ENCODE results near the gene FCRL5. TPM values are rescaled to one million over a fixed set of nuclear protein-coding genes. Genes with fewer than 3 reads are reported as not detected.

The FCRL5 gene
- total RNA-seq, 2 experiments from 2014 or later, result 44.8 to 73.5 TPM

- CTCF ChIA-PET (ENCODE audit: unreplicated experiment), result no interaction called here
- Histone ChIP-seq H3K27ac (ENCODE audit: low read depth, low read length, poor library complexity, severe bottlenecking) (no peak overlapping the region), H3K4me1 (ENCODE audit: insufficient read depth, low read length, poor library complexity, severe bottlenecking) (peaks cover 16% of the 10 kb centered on the region), H2AFZ (ENCODE audit: low read length) (no peak overlapping the region), H3K4me3 (ENCODE audit: low read depth, low read length, poor library complexity, severe bottlenecking) (no peak overlapping the region), H4K20me1 (ENCODE audit: insufficient read depth, low read length) (no peaks in the 10 kb centered on the region), H3K36me3 (ENCODE audit: insufficient read depth, low read length) (no peaks in the 10 kb centered on the region; the same call in 1 of the 2 replicates), H3K4me2 (ENCODE audit: low read length) (no peak overlapping the region), H3K79me2 (ENCODE audit: insufficient read depth, low read depth, low read length) (no peaks in the 10 kb centered on the region), H3K9me3 (ENCODE audit: low read length) (no peaks in the 10 kb centered on the region), H3K9me2 (ENCODE audit: insufficient read depth, low read length) (no peaks in the 10 kb centered on the region)
- intact Hi-C loops (cut with micrococcal nuclease; ENCODE audit: unreplicated experiment), result no loop called here
- DNase-seq (ENCODE audit: low spot score), result no peak
- TF ChIP-seq EZH2phosphoT487 (IDR thresholded peaks at IDR 0.05; ENCODE audit: borderline replicate concordance, low read depth, low read length) (no peak), CTCF (conservative IDR thresholded peaks at IDR 0.05; ENCODE audit: low read length) (no peak)
- BruUV-seq (replicated peaks), result no TSS peak
- POLR2A ChIA-PET, result interaction anchor here (1.1 to 1.2 kb wide), 2 partner anchors 35 to 46 kb away, joined by 3 to 4 read pairs; no protein-coding TSS in a partner anchor
These were observed 33.7 kb upstream of the FCRL5 start for GRCh38 chr1:157585984-157586383.

- Histone ChIP-seq H2AFZ (ENCODE audit: low read length) (no peak overlapping the region), H3K79me2 (ENCODE audit: insufficient read depth, low read depth, low read length) (no peaks in the 10 kb centered on the region), H3K4me3 (ENCODE audit: low read depth, low read length, poor library complexity, severe bottlenecking) (no peak overlapping the region), H3K4me2 (ENCODE audit: low read length) (no peak overlapping the region), H3K4me1 (ENCODE audit: insufficient read depth, low read length, poor library complexity, severe bottlenecking) (peaks cover 28% of the 10 kb centered on the region), H3K9me3 (ENCODE audit: low read length) (no peaks in the 10 kb centered on the region), H3K27ac (ENCODE audit: low read depth, low read length, poor library complexity, severe bottlenecking) (no peak overlapping the region), H4K20me1 (ENCODE audit: insufficient read depth, low read length) (no peaks in the 10 kb centered on the region), H3K9me2 (ENCODE audit: insufficient read depth, low read length) (no peaks in the 10 kb centered on the region), H3K36me3 (ENCODE audit: insufficient read depth, low read length) (no peaks in the 10 kb centered on the region; the same call in 1 of the 2 replicates)
- DNase-seq (ENCODE audit: low spot score), result no peak
- no TSS peak for BruUV-seq (replicated peaks)
- no peak for TF ChIP-seq CTCF (conservative IDR thresholded peaks at IDR 0.05; ENCODE audit: low read length)
- TF ChIP-seq EZH2phosphoT487 (IDR thresholded peaks at IDR 0.05; ENCODE audit: borderline replicate concordance, low read depth, low read length), result no peak
- POLR2A ChIA-PET, result interaction anchor here (0.7 to 1.2 kb wide), 2 partner anchors 14 to 378 kb away, joined by 3 to 4 read pairs; no protein-coding TSS in a partner anchor
- CTCF ChIA-PET (ENCODE audit: unreplicated experiment), result no interaction called here
- intact Hi-C loops (cut with micrococcal nuclease; ENCODE audit: unreplicated experiment), result no loop called here
These were observed 32.2 kb upstream of the FCRL5 start for GRCh38 chr1:157584503-157584902.

GRCh38 chr1:157580828-157581210 is 28.5 kb upstream of the FCRL5 start:
- TF ChIP-seq CTCF (conservative IDR thresholded peaks at IDR 0.05; ENCODE audit: low read length) (no peak), EZH2phosphoT487 (IDR thresholded peaks at IDR 0.05; ENCODE audit: borderline replicate concordance, low read depth, low read length) (no peak)
- POLR2A ChIA-PET, result interaction anchor here (0.8 to 1.7 kb wide), 5 partner anchors 8 to 202 kb away, joined by 3 to 9 read pairs (median 3); no protein-coding TSS in a partner anchor
- Histone ChIP-seq H4K20me1 (ENCODE audit: insufficient read depth, low read length) (no peaks in the 10 kb centered on the region), H3K79me2 (ENCODE audit: insufficient read depth, low read depth, low read length) (no peaks in the 10 kb centered on the region), H3K4me3 (ENCODE audit: low read depth, low read length, poor library complexity, severe bottlenecking) (no peak overlapping the region), H3K9me3 (ENCODE audit: low read length) (no peaks in the 10 kb centered on the region), H2AFZ (ENCODE audit: low read length) (no peak overlapping the region), H3K36me3 (ENCODE audit: insufficient read depth, low read length) (no peaks in the 10 kb centered on the region; the same call in 1 of the 2 replicates), H3K4me2 (ENCODE audit: low read length) (peak overlapping the region; percentile 8; the same call in 1 of the 2 replicates), H3K27ac (ENCODE audit: low read depth, low read length, poor library complexity, severe bottlenecking) (no peak overlapping the region), H3K9me2 (ENCODE audit: insufficient read depth, low read length) (no peaks in the 10 kb centered on the region), H3K4me1 (ENCODE audit: insufficient read depth, low read length, poor library complexity, severe bottlenecking) (peaks cover 39% of the 10 kb centered on the region)
- CTCF ChIA-PET (ENCODE audit: unreplicated experiment), result interaction anchor here (0.6 to 2.0 kb wide), 8 partner anchors 11 to 368 kb away, joined by 3 to 15 read pairs (median 4); partner anchors contain the start of gene FCRL5
- intact Hi-C loops (cut with micrococcal nuclease; ENCODE audit: unreplicated experiment), result loop anchor here (1.0 to 2.0 kb wide), 5 partner anchors 45 to 367 kb away; no protein-coding TSS in a partner anchor
- BruUV-seq (replicated peaks), result no TSS peak
- DNase-seq (ENCODE audit: low spot score), result no peak

Measured in OCI-LY7 (cell line).